ENCODE data around the gene ERG. TPM values are rescaled to one million over a fixed set of nuclear protein-coding genes. Genes with fewer than 3 reads are reported as not detected.

The ERG gene
- total RNA-seq, 1 experiment from 2014 or later = 0.11 TPM

DNA sequence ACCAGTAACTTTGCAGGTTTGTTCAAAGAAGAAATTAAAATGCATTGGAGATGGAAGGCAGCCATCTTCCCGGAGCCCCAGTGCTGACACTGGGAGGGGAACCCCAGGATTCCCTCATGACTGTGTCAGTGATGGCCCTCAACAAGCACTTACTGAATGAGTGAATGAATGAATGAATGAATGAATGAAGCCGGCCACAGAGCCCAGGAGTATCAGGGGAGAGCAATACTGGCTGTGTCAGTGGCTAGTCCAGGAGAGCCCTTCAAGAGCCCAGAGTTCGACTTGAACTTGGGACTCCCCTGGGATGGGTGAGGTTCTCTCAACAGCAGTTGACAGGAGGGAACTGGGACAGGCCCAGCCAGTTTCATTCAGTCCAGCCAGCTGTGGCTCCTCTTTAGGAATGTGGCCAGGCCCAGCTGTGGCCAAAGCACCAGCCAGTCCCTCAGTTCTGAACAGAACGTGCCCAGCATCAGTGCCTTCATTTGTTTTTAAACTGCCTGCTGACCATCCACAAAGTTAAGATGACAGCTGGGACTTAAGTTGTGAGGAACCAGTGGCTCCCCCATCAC, 9.2 kb upstream of the ERG start:
- no peak overlapping the region for H3K27ac ChIP-seq (ENCODE audit: insufficient read length, low read depth, low read length)
- no peaks in the 10 kb centered on the region for H3K36me3 Mint-ChIP-seq (ENCODE audit: insufficient read depth in 1 of 3, low read depth in 3 of 3)
- no peaks in the 10 kb centered on the region for H3K27me3 ChIP-seq (ENCODE audit: insufficient read depth, low read length)
- TF ChIP-seq, protein P1, sequence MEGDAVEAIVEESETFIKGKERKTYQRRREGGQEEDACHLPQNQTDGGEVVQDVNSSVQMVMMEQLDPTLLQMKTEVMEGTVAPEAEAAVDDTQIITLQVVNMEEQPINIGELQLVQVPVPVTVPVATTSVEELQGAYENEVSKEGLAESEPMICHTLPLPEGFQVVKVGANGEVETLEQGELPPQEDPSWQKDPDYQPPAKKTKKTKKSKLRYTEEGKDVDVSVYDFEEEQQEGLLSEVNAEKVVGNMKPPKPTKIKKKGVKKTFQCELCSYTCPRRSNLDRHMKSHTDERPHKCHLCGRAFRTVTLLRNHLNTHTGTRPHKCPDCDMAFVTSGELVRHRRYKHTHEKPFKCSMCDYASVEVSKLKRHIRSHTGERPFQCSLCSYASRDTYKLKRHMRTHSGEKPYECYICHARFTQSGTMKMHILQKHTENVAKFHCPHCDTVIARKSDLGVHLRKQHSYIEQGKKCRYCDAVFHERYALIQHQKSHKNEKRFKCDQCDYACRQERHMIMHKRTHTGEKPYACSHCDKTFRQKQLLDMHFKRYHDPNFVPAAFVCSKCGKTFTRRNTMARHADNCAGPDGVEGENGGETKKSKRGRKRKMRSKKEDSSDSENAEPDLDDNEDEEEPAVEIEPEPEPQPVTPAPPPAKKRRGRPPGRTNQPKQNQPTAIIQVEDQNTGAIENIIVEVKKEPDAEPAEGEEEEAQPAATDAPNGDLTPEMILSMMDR (conservative IDR thresholded peaks at IDR 0.05) = no peak
- H3K4me2 ChIP-seq (ENCODE audit: insufficient read depth, insufficient read length, low read length) = no peak overlapping the region
- H3K79me1 ChIP-seq (ENCODE audit: insufficient read depth, low read depth, low read length, poor library complexity, severe bottlenecking) = no peaks in the 10 kb centered on the region
- no peaks in the 10 kb centered on the region for H3K9me3 ChIP-seq (ENCODE audit: control insufficient read depth, low read depth, low read length)
- H2BK15ac ChIP-seq (ENCODE audit: low read depth, low read length) = no peak overlapping the region
- H3K18ac ChIP-seq (ENCODE audit: insufficient read length, low read depth, low read length) = no peak overlapping the region
- H3K27ac Mint-ChIP-seq = no peak overlapping the region
- no peak overlapping the region for H4K8ac ChIP-seq (replicated peaks; ENCODE audit: insufficient read length, low read depth, low read length)
- no peak overlapping the region for H2BK5ac ChIP-seq (ENCODE audit: insufficient read length, low read length)
- no CpG with 5 or more reads among the region's 4 CpGs for WGBS (ENCODE audit: extremely low coverage, insufficient read length, low lambda C conversion rate)
- H3K56ac ChIP-seq (ENCODE audit: insufficient read length, low read depth, low read length) = no peak overlapping the region
- H2BK120ac ChIP-seq (ENCODE audit: low read depth, low read length, poor library complexity, severe bottlenecking) = no peak overlapping the region
- no peak overlapping the region for H2BK12ac ChIP-seq (ENCODE audit: insufficient read length, low read depth, low read length)
- no peak overlapping the region for H3K4me3 Mint-ChIP-seq
- no peak overlapping the region for H4K5ac ChIP-seq (ENCODE audit: insufficient read length, low read depth, low read length)
- no peak overlapping the region for H2AK5ac ChIP-seq (ENCODE audit: insufficient read length, low read length)
- H4K91ac ChIP-seq (ENCODE audit: insufficient read length, low read depth, low read length) = no peak overlapping the region
- no peaks in the 10 kb centered on the region; the same call in 1 of the 2 replicates for H3K4me1 ChIP-seq (ENCODE audit: insufficient read depth, low read length)
- DNase-seq = no peak
- H3K79me2 ChIP-seq (ENCODE audit: insufficient read depth, low read length) = no peaks in the 10 kb centered on the region
- no peak overlapping the region for H3K4ac ChIP-seq (ENCODE audit: low read depth, low read length)
- H3K9me3 Mint-ChIP-seq = no peaks in the 10 kb centered on the region
- H4K20me1 ChIP-seq (ENCODE audit: control insufficient read depth, insufficient read depth, insufficient read length) = no peaks in the 10 kb centered on the region
- no peaks in the 10 kb centered on the region for H3K23me2 ChIP-seq (ENCODE audit: insufficient read length, low read depth, low read length, poor library complexity, severe bottlenecking)
- no peak overlapping the region for H3T11ph ChIP-seq (ENCODE audit: low read length)
- no peak overlapping the region for H2BK20ac ChIP-seq (ENCODE audit: low read depth, low read length, poor library complexity, severe bottlenecking)
- H3K27me3 Mint-ChIP-seq (ENCODE audit: low read depth) = peaks cover 4% of the 10 kb centered on the region; the same call in 1 of the 2 replicates
- H3K9ac ChIP-seq (ENCODE audit: extremely low read depth, insufficient read length, low read length) = no peak overlapping the region
- peaks cover 19 to 22% of the 10 kb centered on the region in 2 experiments for H3K4me1 Mint-ChIP-seq
- H3K23ac ChIP-seq (ENCODE audit: insufficient read length, low read depth, low read length) = no peak overlapping the region
- H2AFZ ChIP-seq (ENCODE audit: low read length) = no peak overlapping the region
- H3K14ac ChIP-seq (ENCODE audit: insufficient read depth, low read length) = no peak overlapping the region

Measured in H9 (cell line).